ENCODE data around the gene FCER1A.

FCER1A gene

GRCh38 chr1:159352436-159352835 lies 50.3 kb downstream of the FCER1A start:
- no peak for DNase-seq (ENCODE audit: extremely low read depth, insufficient read length)
- Histone ChIP-seq H3K27me3 (replicated peaks; ENCODE audit: control insufficient read depth, insufficient read depth, low read length) (no peaks in the 10 kb centered on the region), H3K4me3 (replicated peaks; ENCODE audit: low read depth, low read length) (no peak overlapping the region), H3K36me3 (ENCODE audit: control insufficient read depth, insufficient read depth, low read length) (no peaks in the 10 kb centered on the region)
- TF ChIP-seq CTCF (IDR thresholded peaks at IDR 0.05; ENCODE audit: insufficient read depth, low read length, poor library complexity, severe bottlenecking): no peak
